PC-9 (cell line): ENCODE data around the gene ROGDI.

Source experiments
- CTCF ChIP-seq: fragments of 200-600 bp; sonication (generic); conservative IDR thresholded peaks from 2 replicates; pipeline ENCODE4 v1.6.1; 2017; ENCODE audit warnings: mixed run types, antibody characterized with exemption, mild to moderate bottlenecking, moderate library complexity
- EZH2 ChIP-seq: fragments of 200-600 bp; sonication (generic); IDR thresholded peaks from 2 replicates; pipeline ENCODE4 v1.8.0; 2017; ENCODE audit warnings: antibody characterized with exemption, low read depth

GRCh38 chr16:4846503-4846900 is 44.1 kb upstream of the ROGDI start:
- TF ChIP-seq CTCF (no peak), EZH2 (no peak)
